ENCODE data around the gene OR5AU1. TPM values are rescaled to one million over a fixed set of nuclear protein-coding genes. Genes with fewer than 3 reads are reported as not detected.

The OR5AU1 gene
- total and polyA plus RNA-seq, 2 of the 4 experiments (the other 2 are of a cell fraction): not detected

- POLR2A ChIA-PET (ENCODE audit: unreplicated experiment): no interaction called here
- H3K4me1 ChIP-seq (ENCODE audit: control insufficient read depth, insufficient read depth, low read length): no peaks in the 10 kb centered on the region
- H3K14ac ChIP-seq (replicated peaks; ENCODE audit: low read depth, low read length): no peak overlapping the region
- intact Hi-C loops (cut with micrococcal nuclease): no loop called here
- in situ Hi-C loops (cut with MboI; ENCODE audit: low sequenced_read_pairs): no loop called here
- no peak overlapping the region for H3K4me3 ChIP-seq (ENCODE audit: insufficient read depth, low read depth, low read length)
- dilution Hi-C loops (cut with HindIII; ENCODE audit: low sequenced_read_pairs, unreplicated experiment): no loop called here
- H3K9me1 ChIP-seq (ENCODE audit: insufficient read depth, low read length): no peaks in the 10 kb centered on the region
- H2BK20ac ChIP-seq (ENCODE audit: low read depth, low read length): no peak overlapping the region
- H4K8ac ChIP-seq (ENCODE audit: low read depth in 2 of 2, low read length in 2 of 2): no peak overlapping the region
- no peak overlapping the region for H3K4ac ChIP-seq (ENCODE audit: low read depth, low read length)
- no peaks in the 10 kb centered on the region for H3K36me3 ChIP-seq (ENCODE audit: control insufficient read depth, insufficient read depth, low read length)
- no peak overlapping the region for H3K9ac ChIP-seq (ENCODE audit: low read depth, low read length)
- peaks cover 2% of the 10 kb centered on the region; the same call in 1 of the 2 replicates for H3K27me3 ChIP-seq (ENCODE audit: control insufficient read depth, insufficient read depth, low read length)
- CTCF ChIA-PET: no interaction called here
- no peaks in the 10 kb centered on the region for H3K9me3 ChIP-seq (ENCODE audit: control insufficient read depth, insufficient read depth, low read length)
- TF ChIP-seq FOS (IDR thresholded peaks at IDR 0.05; ENCODE audit: low read depth, low read length) (no peak), RCOR1 (IDR thresholded peaks at IDR 0.05; ENCODE audit: insufficient replicate concordance, low read length) (no peak)
- H3K23ac ChIP-seq (ENCODE audit: low read depth, low read length): no peak overlapping the region
- no peak overlapping the region for H2BK120ac ChIP-seq (ENCODE audit: low read depth, low read length)
- H4K20me1 ChIP-seq (ENCODE audit: insufficient read depth, low read length): no peaks in the 10 kb centered on the region
- no peak overlapping the region for H2BK15ac ChIP-seq (ENCODE audit: low read depth, low read length)
- no peak overlapping the region for H2AK9ac ChIP-seq (replicated peaks; ENCODE audit: low read depth, low read length, poor library complexity)
- H3K79me1 ChIP-seq (ENCODE audit: low read depth in 1 of 2, low read length in 2 of 2): no peaks in the 10 kb centered on the region
- no peak overlapping the region for H3K18ac ChIP-seq (ENCODE audit: low read depth, low read length)
- no CpG with 5 or more reads among the region's 7 CpGs for WGBS, 2 experiments (ENCODE audit: extremely low coverage in 2 of 2, insufficient read length in 1 of 2)
- no peak overlapping the region for H2AFZ ChIP-seq (replicated peaks; ENCODE audit: low read length, poor library complexity)
- no peak overlapping the region for H2BK5ac ChIP-seq (ENCODE audit: low read depth, low read length, poor library complexity, severe bottlenecking)
- ATAC-seq (ENCODE audit: low read depth): no peak
- no peak overlapping the region for H4K5ac ChIP-seq (ENCODE audit: low read depth, low read length)
- no peak overlapping the region for H3K56ac ChIP-seq (ENCODE audit: extremely low read depth, insufficient read depth, low read length)
- no peak overlapping the region for H3K27ac ChIP-seq (ENCODE audit: insufficient read depth, low read length)
- BruUV-seq (replicated peaks): no TSS peak
- DNase-seq: no peak
- H2AK5ac ChIP-seq (ENCODE audit: low read depth, low read length): no peak overlapping the region
- no peak overlapping the region for H3K4me2 ChIP-seq (ENCODE audit: low read depth, low read length)
- no peak overlapping the region for H4K91ac ChIP-seq (ENCODE audit: insufficient read depth, low read depth, low read length)
Measured at GRCh38 chr14:21191261-21191808, 35.5 kb upstream of the OR5AU1 start.
